LNCAP (cell line): ENCODE data around the gene FSHR.

Experiments used
- TF ChIP-seq, protein P1 (sequence below): fragments of 450-650 bp; IDR thresholded peaks from 2 replicates; pipeline ENCODE4 v1.5.1; 2017; ENCODE audit warnings: mild to moderate bottlenecking

FSHR gene

DNA sequence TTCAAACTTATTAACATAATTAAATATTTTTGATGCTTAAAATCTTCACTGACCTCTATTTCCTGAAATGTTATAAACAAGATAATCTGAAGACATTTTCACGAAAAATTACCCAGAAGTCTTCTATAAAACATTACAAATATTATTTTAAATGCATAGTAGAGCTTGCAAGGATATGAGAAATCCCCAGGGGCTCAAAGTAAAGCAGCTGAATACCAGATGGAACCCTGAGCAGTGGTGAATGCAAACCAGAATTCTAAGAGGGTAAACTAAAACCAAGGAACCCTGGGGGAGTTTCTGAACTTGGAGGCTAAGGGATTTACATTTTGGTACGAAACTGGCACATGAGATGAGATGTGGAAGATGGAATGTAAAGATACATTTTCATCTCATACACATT lies 83.6 kb downstream of the FSHR start:
- TF ChIP-seq, protein P1, sequence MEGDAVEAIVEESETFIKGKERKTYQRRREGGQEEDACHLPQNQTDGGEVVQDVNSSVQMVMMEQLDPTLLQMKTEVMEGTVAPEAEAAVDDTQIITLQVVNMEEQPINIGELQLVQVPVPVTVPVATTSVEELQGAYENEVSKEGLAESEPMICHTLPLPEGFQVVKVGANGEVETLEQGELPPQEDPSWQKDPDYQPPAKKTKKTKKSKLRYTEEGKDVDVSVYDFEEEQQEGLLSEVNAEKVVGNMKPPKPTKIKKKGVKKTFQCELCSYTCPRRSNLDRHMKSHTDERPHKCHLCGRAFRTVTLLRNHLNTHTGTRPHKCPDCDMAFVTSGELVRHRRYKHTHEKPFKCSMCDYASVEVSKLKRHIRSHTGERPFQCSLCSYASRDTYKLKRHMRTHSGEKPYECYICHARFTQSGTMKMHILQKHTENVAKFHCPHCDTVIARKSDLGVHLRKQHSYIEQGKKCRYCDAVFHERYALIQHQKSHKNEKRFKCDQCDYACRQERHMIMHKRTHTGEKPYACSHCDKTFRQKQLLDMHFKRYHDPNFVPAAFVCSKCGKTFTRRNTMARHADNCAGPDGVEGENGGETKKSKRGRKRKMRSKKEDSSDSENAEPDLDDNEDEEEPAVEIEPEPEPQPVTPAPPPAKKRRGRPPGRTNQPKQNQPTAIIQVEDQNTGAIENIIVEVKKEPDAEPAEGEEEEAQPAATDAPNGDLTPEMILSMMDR, result no peak

- TF ChIP-seq, protein P1, result no peak
Observed at GRCh38 chr2:49069829-49070228, 84.5 kb downstream of the FSHR start.

DNA sequence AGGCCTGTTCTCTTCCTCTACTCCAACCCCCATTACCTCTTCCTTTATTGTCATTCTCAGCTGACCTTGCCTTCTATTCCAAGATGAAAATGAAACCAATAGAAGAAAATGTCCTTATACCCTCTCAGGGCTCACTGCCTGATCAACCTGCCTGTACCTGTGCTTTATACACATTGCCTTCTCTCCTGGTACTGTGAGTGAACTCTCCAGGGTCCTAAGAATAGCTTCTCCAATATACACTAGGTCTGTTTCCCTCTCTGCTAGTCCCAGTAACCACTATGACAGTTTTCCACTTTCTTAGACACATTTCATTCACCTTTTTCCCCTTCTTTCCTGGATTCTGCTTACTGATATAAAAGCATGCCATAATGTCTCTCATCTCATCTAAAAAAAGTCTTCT lies 85.7 kb downstream of the FSHR start:
- TF ChIP-seq, protein P1, result no peak

DNA sequence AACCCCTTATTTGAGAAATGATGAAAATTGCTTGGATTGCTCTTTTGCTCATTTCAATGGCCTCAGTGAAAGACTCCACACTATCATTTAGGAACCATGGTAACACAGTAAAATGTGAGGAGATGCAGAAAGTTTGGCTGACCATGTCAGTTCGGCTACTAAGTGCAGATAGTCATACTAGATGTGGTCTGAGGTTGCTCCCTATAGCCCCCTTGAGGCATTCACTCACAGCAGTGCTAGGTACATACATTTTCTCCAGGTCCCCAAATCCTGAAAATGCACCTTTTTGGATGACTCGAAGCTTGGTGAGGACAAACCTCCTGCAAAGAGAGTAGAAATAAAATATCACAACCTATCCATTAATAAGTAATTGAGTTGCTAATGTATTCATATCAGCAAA lies 86.3 kb downstream of the FSHR start:
- TF ChIP-seq, protein P1, result no peak

GRCh38 chr2:49053156-49053555 lies 101.2 kb downstream of the FSHR start:
- TF ChIP-seq, protein P1, result no peak

- TF ChIP-seq, protein P1, result no peak
Observed at GRCh38 chr2:49050265-49050664, 104.0 kb downstream of the FSHR start.

GRCh38 chr2:49049161-49049560 lies 105.2 kb downstream of the FSHR start:
- TF ChIP-seq, protein P1, result no peak

GRCh38 chr2:49045083-49045482 lies 109.2 kb downstream of the FSHR start:
- TF ChIP-seq, protein P1, result no peak
